HG02678 (cell line): ENCODE results near the gene SEMA4D.

Experiments
- ATAC-seq: cut with Tn5 transposase; IDR thresholded peaks from one replicate; pipeline ENCODE4 v1.9.1; 2021; ENCODE audit warnings: mild to moderate bottlenecking, moderate library complexity; ENCODE audit not compliant: unreplicated experiment

Gene SEMA4D

GRCh38 chr9:89390578-89391116 is 107.3 kb downstream of the SEMA4D start:
- ATAC-seq = no peak

DNA sequence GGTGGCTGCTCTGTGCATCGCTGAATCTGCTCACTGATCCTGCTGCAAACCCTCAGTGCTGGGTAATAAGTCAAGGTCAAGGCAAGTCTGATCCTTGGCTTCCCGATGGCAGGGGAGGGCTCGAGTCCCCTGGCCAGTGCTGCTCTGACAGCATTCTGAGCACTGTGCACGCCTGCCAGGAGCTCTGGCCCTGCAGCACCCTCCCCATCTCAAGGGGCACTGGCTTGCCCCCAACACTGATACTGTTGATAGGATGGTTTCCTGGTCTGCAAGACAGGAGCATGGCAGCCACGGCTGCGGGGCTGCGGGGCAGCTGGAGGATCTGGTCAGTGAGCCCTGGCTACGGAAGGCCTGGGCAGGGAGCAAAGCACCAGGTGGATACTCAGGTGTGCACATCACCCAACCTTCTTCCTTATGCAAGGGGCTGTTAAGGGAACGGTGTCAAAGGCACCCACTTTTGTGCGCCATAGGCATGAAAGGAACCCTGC is 107.8 kb downstream of the SEMA4D start:
- no peak for ATAC-seq

DNA sequence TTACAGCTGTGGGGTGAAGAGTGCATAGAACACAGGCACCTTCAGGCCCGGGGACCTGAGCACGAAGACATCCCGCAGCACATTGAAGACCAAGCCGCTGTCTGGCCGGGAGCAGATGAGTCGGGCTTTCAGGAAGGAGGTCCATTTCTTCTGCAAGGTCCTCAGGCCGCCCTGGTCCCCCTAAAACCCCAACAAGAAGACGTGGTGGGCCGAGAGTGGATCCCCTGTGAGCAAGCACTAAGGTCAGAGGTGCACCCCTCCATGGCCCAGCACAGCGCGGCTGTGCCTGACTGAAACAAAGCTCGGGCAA is 109.1 kb downstream of the SEMA4D start:
- ATAC-seq = no peak

- ATAC-seq = no peak
Observed at GRCh38 chr9:89388084-89388867, 109.6 kb downstream of the SEMA4D start.

- ATAC-seq = no peak
Observed at GRCh38 chr9:89387197-89387849, 110.6 kb downstream of the SEMA4D start.

DNA sequence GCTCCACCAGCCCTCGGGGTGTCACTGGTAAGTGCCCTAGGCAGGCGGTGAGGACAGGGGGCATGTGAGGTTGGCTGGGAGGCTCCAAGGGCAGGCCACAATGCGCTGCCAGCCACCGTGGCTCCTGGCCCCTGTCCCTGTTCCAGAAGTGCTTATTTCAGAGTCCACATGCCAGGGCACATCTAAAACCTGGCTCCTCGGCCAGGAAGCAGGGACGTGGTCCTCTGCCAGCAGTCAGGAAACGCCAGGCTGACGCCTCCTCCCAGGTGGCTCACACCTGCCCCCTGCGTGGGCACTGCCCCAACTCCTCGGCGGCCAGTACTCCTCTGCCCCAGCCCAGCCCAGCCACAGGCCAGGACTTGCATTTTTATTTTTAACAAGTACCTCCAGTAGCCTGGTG is 111.1 kb downstream of the SEMA4D start:
- no peak for ATAC-seq

- no peak for ATAC-seq
Observed at GRCh38 chr9:89386206-89386605, 111.7 kb downstream of the SEMA4D start.

DNA sequence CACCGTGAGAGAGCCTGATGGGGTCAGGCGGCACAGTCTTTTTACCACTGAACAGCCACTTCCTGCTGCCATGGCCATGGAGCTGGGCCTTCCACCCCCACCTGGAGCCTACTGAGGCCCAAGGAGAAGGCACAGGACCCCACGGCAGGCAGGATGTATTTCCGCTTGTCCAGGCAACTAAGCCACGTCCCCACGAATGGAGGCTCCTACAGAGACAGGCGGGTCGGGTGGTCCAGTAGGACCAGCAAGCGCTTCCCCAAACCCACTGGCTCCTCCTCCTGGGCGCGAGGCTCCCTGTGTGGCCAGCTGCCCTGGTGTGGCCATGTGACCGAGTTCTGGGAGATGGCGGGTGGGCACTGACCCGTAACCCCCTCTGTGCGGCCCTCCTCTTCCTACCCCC is 113.1 kb downstream of the SEMA4D start:
- no peak for ATAC-seq

DNA sequence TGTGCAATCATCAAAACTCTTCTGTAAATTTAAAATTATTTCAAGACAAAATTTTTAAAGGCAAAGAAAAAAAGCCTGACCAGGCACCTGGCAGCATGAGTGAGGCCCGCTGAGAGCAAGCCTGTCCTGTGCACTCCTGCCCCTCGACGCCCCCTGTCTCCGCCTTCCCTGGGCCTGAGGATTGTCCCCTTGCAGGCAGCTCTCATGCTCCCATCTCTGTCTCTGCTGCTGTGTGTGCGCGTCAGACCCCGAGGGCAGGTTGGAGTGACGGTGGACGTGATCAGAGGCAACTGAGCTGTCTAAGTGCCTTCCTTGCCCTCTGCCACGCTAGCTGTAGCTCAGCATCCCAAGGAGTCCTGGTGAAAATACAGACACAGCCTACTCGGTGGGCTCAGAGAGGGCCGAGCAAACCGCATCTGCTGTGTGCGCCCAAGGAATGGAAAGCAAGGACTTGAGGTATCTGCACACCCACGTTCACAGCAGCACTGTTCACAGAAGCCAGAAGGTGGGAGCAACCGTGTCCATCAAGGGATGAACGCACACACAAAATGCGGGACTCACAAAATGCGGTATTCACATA is 114.1 kb downstream of the SEMA4D start:
- no peak for ATAC-seq

GRCh38 chr9:89383030-89383720 is 114.7 kb downstream of the SEMA4D start:
- ATAC-seq = no peak

GRCh38 chr9:89382026-89382986 is 115.6 kb downstream of the SEMA4D start:
- ATAC-seq = no peak

GRCh38 chr9:89381308-89381609 is 116.7 kb downstream of the SEMA4D start:
- no peak for ATAC-seq

DNA sequence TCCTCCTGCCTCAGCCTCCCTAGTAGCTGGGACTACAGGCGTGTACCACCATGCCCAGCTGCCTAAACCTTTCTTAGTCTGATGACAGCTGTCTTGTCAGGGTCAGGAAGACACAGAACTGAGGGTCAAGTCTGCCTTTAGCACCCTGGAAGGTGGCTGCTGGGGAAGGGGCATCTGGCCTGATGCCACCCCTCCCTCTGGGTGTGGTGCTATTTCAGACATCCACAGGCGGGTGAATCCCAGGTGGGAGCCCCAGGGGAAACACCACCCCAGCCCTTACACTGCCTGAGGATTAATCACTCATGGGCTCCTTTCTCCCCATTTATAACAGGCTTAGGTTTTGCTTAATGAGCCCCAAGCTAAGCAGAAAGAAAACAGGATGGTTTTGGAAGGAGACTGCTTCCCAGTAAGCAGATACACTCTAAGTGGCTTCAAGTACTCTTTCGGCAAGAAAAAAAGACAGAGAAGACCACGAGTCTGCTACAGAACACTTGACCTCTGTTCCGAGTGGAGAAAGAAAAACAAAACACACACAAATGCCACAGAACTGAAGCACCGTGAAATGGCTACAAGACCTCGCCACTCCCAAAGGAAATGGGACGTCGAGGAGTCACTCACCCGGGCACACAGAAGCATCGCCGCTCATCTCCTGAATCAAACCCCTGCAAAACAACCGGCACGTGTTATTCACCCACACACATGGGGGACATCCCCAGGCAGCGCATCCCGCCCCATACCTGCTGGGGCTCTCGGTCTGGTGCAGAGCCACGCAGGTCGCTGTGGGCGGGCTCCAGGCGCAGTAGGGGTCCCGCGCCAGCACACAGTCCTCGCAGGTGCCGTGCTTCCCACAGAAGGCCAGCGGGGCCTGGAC is 117.2 kb downstream of the SEMA4D start:
- no peak for ATAC-seq

DNA sequence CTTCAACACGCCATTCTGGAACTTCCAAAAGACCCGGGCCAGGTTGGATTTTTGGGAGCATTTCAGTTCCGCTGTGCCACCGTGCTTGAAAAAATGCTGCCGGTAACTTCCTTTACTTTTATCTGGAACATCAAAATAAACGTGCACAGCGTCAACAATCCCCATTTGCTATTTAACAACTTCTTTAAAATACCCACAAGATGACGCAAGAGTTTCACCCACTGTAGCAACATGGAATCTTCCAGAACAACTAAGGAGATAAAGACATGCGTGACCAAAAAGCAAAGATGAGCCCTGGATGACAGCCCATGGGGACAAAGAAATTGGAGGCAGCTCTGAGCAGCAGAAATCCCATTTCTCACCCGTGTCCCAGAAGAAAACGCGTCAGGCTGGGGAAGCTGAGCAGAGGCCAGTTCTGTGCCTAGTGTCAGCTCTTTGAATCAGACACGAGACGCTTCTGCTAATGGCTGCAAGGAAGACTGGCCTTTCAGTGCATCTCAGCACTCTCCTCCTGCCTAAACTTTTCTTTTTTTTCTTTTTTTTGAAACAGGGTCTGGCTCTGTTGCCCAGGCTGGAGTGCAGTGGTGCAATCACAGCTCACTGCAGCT is 118.3 kb downstream of the SEMA4D start:
- no peak for ATAC-seq

- no peak for ATAC-seq
Observed at GRCh38 chr9:89379031-89379430, 118.9 kb downstream of the SEMA4D start.

- ATAC-seq = no peak
Observed at GRCh38 chr9:89378541-89378940, 119.4 kb downstream of the SEMA4D start.

- ATAC-seq = no peak
Observed at GRCh38 chr9:89377411-89377810, 120.5 kb downstream of the SEMA4D start.

GRCh38 chr9:89376741-89377351 is 121.1 kb downstream of the SEMA4D start:
- no peak for ATAC-seq

DNA sequence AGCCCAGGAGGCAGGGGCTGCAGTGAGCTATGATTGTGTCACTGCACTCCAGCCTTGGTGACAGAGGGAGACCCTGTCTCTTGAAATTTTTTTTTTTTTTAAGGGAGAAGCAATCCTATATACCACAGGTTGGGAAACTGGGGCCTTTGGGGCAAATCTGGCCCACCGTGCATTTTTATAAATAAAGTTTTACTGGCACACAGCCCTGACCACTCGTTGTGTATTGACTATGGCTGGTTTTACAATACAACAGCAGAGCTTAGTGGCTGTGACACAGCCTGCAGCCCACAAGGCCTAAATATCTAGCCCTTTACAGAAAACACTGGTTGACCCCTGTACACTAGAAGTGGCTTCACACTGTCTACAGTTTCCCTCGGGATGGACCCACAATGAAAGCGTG is 121.6 kb downstream of the SEMA4D start:
- no peak for ATAC-seq
